OCI-LY7 (cell line): Measurements from ENCODE around the gene GPRC5B. TPM values are rescaled to one million over a fixed set of nuclear protein-coding genes. Genes with fewer than 3 reads are reported as not detected.

Experiments
- BruUV-seq: library from RNA; stranded (reverse); fragments of 400-500 nt; replicated peaks from 2 replicates; lab custom pipeline; 2021; lab: Mats Ljungman, UMichigan
- CTCF ChIA-PET: fragments of 300-600 bp; sonication (Branson Sonifier 250); formaldehyde crosslinking; loops from one replicate; lab custom pipeline; 2022; ENCODE audit warnings: antibody characterized with exemption; ENCODE audit not compliant: unreplicated experiment; lab: Charles Lee
- POLR2A ChIA-PET: fragments of 300-600 bp; sonication (Branson Sonifier 250); formaldehyde crosslinking; loops from one replicate; lab custom pipeline; 2022; ENCODE audit warnings: antibody characterized with exemption; lab: Charles Lee
- DNase-seq: peaks from one replicate; pipeline ENCODE4 v3.0.0-alpha.2; 2015; ENCODE audit warnings: low spot score
- H2AFZ ChIP-seq: fragments of 200-600 bp; sonication (generic), shearing (Covaris generic); 2 replicates; pipeline ENCODE4 v1.6.1; 2014; ENCODE audit warnings: mild to moderate bottlenecking, antibody characterized with exemption, low read length, moderate library complexity
- H3K27ac ChIP-seq: fragments of 200-600 bp; sonication (generic); 2 replicates; pipeline ENCODE4 v1.5.1; 2014; ENCODE audit warnings: mixed run types, low read depth, mild to moderate bottlenecking, moderate library complexity, low read length, inconsistent platforms; ENCODE audit not compliant: poor library complexity, severe bottlenecking
- H3K36me3 ChIP-seq: fragments of 200-600 bp; sonication (generic); 2 replicates; pipeline ENCODE4 v1.6.1; 2014; ENCODE audit warnings: mild to moderate bottlenecking, antibody characterized with exemption, low read length, moderate library complexity, mixed read lengths; ENCODE audit not compliant: insufficient read depth
- H3K4me1 ChIP-seq: fragments of 200-600 bp; sonication (generic); 2 replicates; pipeline ENCODE4 v1.5.1; 2014; ENCODE audit warnings: mild to moderate bottlenecking, low read length; ENCODE audit not compliant: insufficient read depth, poor library complexity, severe bottlenecking
- H3K4me2 ChIP-seq: fragments of 200-600 bp; sonication (generic); 2 replicates; pipeline ENCODE4 v1.6.1; 2014; ENCODE audit warnings: mild to moderate bottlenecking, low read length
- H3K4me3 ChIP-seq: fragments of 200-600 bp; sonication (generic); 2 replicates; pipeline ENCODE4 v1.5.1; 2014; ENCODE audit warnings: mild to moderate bottlenecking, low read depth, low read length; ENCODE audit not compliant: poor library complexity, severe bottlenecking
- H3K79me2 ChIP-seq: fragments of 200-600 bp; sonication (generic); 2 replicates; pipeline ENCODE4 v1.6.1; 2016; ENCODE audit warnings: low read depth, mild to moderate bottlenecking, low read length, moderate library complexity, mixed read lengths; ENCODE audit not compliant: insufficient read depth
- H3K9me2 ChIP-seq: fragments of 200-600 bp; sonication (generic); 2 replicates; pipeline ENCODE4 v1.6.1; 2016; ENCODE audit warnings: mild to moderate bottlenecking, low read length, mixed read lengths; ENCODE audit not compliant: insufficient read depth
- H3K9me3 ChIP-seq: fragments of 200-600 bp; sonication (generic); 2 replicates; pipeline ENCODE4 v1.6.1; 2014; ENCODE audit warnings: mild to moderate bottlenecking, mixed run types, low read length, mixed read lengths
- H4K20me1 ChIP-seq: fragments of 200-600 bp; sonication (generic); 2 replicates; pipeline ENCODE4 v1.6.1; 2014; ENCODE audit warnings: mild to moderate bottlenecking, antibody characterized with exemption, low read length, moderate library complexity, mixed read lengths; ENCODE audit not compliant: insufficient read depth
- CTCF ChIP-seq: fragments of 200-600 bp; sonication (generic); conservative IDR thresholded peaks from 2 replicates; pipeline ENCODE4 v1.5.1; 2014; ENCODE audit warnings: mild to moderate bottlenecking, antibody characterized with exemption, low read length, moderate library complexity, mixed read lengths
- EZH2phosphoT487 ChIP-seq: fragments of 200-600 bp; sonication (generic); IDR thresholded peaks from 2 replicates; pipeline ENCODE4 v1.6.1; 2018; ENCODE audit warnings: low read depth, borderline replicate concordance, mild to moderate bottlenecking, mixed run types, antibody characterized with exemption, low read length, moderate library complexity, mixed read lengths
- intact Hi-C: fragments of 100-400 bp; cut with micrococcal nuclease; formaldehyde crosslinking; loops from one replicate; pipeline ENCODE4 v1.10.0; 2022; ENCODE audit not compliant: unreplicated experiment
- total RNA-seq, 2 experiments: library from RNA; depleted of rRNA in 1 of 2; stranded (reverse); fragments of >200 nt in 1 of 2; shearing (Covaris generic) in 1 of 2; gene quantifications; 2 replicates each; pipeline ENCODE4 v1.2.3, GENCODE V29; 2014 to 2022

The GPRC5B gene
- total RNA-seq, 2 experiments from 2014 or later, result not detected

GRCh38 chr16:19881028-19881427, 3.6 kb downstream of the GPRC5B start:
- DNase-seq, result no peak
- H3K27ac ChIP-seq, result no peak overlapping the region
- no peaks in the 10 kb centered on the region for H3K79me2 ChIP-seq
- no peak overlapping the region for H3K4me2 ChIP-seq
- H3K36me3 ChIP-seq, result no peaks in the 10 kb centered on the region
- no peaks in the 10 kb centered on the region for H3K9me3 ChIP-seq
- intact Hi-C loops, result no loop called here
- no peaks in the 10 kb centered on the region for H4K20me1 ChIP-seq
- TF ChIP-seq EZH2phosphoT487, result no peak
- no peak for TF ChIP-seq CTCF
- ChIA-PET POLR2A (no interaction called here), CTCF (no interaction called here)
- H3K9me2 ChIP-seq, result no peaks in the 10 kb centered on the region
- no TSS peak for BruUV-seq
- no peaks in the 10 kb centered on the region for H3K4me1 ChIP-seq
- H3K4me3 ChIP-seq, result no peak overlapping the region
- H2AFZ ChIP-seq, result no peak overlapping the region

GRCh38 chr16:19879241-19879792, 5.3 kb downstream of the GPRC5B start:
- ChIA-PET POLR2A (no interaction called here), CTCF (no interaction called here)
- no peak overlapping the region for H3K4me3 ChIP-seq
- H3K27ac ChIP-seq, result no peak overlapping the region
- no peak overlapping the region for H3K4me2 ChIP-seq
- no peak for TF ChIP-seq EZH2phosphoT487
- TF ChIP-seq CTCF, result no peak
- H3K36me3 ChIP-seq, result no peaks in the 10 kb centered on the region
- H4K20me1 ChIP-seq, result no peaks in the 10 kb centered on the region
- no peaks in the 10 kb centered on the region for H3K9me2 ChIP-seq
- H3K4me1 ChIP-seq, result no peaks in the 10 kb centered on the region
- H3K79me2 ChIP-seq, result no peaks in the 10 kb centered on the region
- intact Hi-C loops, result no loop called here
- BruUV-seq, result no TSS peak
- H2AFZ ChIP-seq, result no peak overlapping the region
- DNase-seq, result no peak
- no peaks in the 10 kb centered on the region for H3K9me3 ChIP-seq

GRCh38 chr16:19878757-19879156, 5.9 kb downstream of the GPRC5B start:
- no peak overlapping the region for H3K4me3 ChIP-seq
- intact Hi-C loops, result no loop called here
- no peak for DNase-seq
- H3K4me2 ChIP-seq, result no peak overlapping the region
- H4K20me1 ChIP-seq, result no peaks in the 10 kb centered on the region
- CTCF ChIA-PET, result no interaction called here
- no TSS peak for BruUV-seq
- H2AFZ ChIP-seq, result no peak overlapping the region
- H3K27ac ChIP-seq, result no peak overlapping the region
- H3K79me2 ChIP-seq, result no peaks in the 10 kb centered on the region
- POLR2A ChIA-PET, result no interaction called here
- no peaks in the 10 kb centered on the region for H3K36me3 ChIP-seq
- H3K9me2 ChIP-seq, result no peaks in the 10 kb centered on the region
- no peaks in the 10 kb centered on the region for H3K4me1 ChIP-seq
- TF ChIP-seq EZH2phosphoT487 (no peak), CTCF (no peak)
- H3K9me3 ChIP-seq, result no peaks in the 10 kb centered on the region
